ENCODE measurements around the gene NR3C1.

Gene NR3C1

DNA sequence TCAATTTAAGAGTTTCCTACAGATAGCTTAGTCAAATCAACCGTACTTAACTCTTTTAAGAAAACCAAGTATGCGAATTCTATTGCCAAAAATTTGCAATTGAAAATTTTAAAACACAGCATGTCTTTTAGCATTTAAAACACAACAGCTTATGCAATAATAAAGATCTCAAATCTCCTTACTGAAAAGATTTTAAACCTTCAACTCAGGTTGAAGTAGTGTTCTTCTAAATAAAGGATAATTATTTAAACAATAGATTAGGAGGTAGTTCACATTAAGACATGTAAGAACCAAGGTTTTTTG, 5.5 kb downstream of the NR3C1 start:
- DNase-seq = no peak

DNA sequence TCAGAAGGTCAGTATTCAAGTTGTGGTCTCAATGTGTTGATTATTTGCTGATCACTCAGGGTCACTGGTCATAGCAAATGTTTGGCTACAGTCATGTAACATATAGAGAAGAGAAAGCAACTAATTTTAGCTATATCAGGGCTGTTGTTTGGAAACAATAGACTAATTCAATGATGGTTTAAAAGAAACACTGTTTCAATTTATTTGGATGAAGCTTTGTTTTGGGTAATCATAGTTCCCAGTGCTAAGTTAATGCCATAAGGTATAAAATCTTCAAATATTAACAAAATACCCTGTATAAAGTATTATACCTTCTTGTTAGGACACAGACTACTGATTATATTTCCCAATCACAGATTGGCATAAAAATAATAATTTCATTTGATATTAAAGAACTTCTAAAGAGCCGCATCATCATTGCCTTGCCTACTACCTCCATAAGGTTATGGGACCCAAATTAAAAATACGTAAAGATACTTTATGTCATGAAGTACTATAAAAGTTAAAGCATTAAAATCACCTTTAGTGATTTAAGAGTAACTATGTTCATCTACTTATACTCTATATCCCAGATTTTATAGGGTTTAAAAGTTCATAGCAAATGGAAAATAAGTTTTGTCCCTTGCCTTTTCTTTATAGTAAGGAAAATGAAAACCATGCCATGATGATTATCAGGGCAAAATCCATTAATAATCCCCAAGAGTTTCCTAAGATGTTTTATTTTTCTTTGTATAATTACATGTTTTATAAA, 6.0 kb downstream of the NR3C1 start:
- no peak for DNase-seq

DNA sequence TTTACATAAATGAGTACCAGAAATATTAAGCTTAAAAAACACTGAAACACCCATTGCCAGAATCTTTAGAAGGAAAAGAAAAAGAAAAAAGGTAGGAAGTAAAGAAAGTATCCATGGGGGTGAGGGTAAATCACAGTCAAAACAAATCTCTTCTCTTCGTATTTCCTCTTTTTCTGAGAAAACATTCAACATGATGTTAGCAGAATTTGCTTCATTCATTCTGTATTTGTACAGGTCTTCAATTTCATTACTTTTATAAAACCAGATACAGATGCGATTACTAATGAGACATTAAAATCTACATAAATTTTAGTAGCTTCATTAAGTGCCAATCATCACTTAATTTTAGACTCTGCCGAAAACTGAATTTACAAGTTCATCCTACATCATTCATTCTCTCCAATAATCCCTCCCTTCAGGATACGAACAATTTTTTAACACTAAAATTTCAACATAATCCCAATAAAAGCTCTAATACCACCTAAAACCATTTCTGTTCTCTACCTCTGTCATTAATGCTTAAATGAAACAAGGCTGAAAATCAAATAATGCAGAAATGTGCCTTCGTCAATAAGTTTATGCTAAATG, 7.0 kb downstream of the NR3C1 start:
- no peak for DNase-seq

DNA sequence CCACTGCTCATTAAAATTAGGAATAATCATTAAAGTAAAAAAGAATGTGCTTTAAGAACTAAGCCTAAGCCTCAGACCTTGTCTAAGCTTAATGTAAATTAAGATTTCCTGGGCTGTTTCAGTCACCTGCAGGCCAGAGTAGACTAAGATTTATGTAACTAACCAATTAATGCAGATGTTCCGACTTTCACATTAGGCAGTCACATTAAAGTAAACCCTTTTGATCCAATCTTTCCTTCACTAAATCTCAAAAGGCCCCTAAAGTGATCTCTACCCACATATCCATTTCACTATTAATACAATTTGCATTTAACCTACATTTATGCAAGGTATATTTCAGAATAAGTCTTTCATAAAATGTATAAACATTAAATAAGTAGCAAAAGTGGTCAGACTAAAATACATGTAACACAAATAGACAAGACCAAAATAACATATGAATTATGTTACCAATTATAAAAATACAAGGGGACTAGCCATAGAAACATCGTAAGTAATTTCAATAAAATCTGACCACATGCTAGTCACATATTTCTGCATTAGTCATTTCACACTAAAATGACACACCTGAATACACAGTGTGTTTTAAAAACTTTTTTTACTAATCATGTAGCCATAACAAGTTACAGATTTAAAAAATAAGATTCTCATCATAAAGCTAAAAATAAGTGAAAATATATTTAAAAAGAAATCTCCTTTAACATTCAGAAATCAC, 7.7 kb downstream of the NR3C1 start:
- DNase-seq = no peak

DNA sequence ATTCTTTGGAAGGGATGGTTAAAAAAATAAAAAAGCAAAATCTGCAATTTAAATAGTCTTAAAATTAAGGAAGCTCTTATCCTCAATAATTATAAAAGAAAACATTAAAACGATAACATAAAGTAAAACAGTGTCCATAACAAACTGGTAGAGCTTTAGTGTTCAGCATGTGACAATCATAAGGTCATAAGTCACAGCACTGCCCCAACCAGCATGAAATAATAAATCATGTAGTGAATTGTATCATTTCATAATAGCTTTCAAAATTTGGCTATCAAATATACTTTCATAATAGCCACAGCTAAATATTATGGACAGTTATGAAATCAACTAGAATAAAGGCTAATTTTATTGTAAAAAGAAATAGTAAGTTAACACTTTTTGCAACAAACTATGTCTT, 10.0 kb downstream of the NR3C1 start:
- no peak for DNase-seq

DNA sequence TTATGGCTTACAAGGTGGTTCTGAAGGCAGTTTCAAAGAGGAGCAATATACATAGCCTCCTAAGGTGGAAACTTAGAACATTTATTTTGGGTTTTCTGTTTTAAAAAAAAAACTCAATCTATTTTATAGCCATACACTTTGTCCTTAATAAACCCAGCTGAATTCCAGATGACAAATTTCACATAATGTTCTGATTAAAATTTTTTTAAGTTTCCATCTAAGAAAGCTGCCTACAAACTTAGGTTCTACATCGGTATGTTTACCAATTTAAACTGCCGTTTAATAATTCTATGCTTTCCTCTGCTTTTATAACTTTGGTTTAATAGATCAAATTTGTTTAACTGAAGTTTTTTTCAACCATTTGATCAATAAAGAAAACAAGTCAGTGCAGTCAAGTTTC, 12.5 kb downstream of the NR3C1 start:
- no peak for DNase-seq

DNA sequence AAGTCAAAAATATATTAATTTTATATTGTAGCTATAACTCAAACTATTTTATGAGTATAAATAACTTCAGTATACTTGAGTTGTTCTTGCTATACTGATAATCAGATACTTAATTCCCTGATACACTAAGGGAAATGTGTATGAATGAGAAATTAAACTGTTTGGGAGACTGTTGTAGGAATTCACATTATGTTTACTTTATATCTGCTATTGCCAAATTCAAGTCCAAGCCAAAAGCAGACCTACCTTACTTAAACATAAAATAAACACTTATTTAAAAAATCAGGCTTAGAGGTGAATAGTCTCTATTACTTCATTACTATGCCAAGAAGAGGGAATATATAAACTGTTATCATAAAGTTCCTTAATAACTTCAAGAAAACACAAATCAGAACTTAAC, 13.2 kb downstream of the NR3C1 start:
- DNase-seq = no peak

DNA sequence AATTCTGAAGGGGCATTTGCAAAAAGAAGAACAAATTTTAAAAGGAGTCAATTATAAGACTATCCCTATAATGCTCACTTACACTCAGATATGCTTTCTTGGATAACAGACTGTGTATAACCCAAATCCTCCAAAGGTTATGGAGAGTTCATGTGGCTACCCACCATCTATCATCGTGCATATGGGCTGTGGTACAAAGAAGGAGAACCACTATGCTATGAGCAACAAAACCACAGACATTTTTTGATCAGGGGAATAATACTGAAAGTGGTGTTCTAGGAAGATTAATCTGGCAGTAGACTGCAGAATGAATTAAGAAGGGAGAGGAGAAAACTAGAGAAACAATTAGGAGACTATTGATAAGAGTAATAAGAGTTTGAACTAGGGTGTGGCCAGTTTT, 16.8 kb downstream of the NR3C1 start:
- no peak for DNase-seq

DNA sequence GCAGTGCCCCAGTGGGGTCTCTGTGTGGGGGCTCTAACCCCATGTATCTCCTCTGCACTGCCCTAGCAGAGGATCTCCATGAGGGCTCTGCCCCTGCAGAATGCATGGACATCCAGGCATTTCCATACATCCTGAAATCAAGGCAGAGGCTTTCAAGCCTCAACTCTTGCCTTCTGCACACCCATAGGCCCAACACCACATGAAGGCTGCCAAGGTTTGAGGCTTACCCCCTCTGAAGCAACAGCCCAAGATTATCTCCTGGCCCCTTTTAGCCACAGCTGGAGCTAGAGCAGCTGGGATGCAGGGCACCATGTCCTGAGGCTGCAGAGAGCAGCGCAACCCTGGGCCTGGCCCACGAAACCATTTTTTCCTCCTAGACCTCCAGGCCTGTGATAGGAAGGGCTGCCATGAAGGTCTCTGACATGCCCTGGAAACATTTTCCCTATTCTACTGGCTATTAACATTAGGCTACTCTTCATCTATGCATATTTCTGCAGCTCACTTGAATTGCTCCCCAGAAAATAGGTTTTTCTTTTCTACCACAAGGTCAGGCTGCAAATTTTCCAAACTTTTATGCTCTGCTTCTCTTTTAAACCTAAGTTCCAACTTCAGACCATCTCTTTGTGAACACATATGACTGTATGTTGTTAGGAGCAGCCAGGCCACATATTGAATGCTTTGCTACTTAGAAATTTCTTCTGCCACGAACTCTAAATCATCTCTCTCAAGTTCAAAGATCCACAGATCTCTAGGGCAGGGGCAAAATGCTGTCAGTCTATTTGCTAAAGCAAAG, 18.4 kb downstream of the NR3C1 start:
- DNase-seq = no peak

DNA sequence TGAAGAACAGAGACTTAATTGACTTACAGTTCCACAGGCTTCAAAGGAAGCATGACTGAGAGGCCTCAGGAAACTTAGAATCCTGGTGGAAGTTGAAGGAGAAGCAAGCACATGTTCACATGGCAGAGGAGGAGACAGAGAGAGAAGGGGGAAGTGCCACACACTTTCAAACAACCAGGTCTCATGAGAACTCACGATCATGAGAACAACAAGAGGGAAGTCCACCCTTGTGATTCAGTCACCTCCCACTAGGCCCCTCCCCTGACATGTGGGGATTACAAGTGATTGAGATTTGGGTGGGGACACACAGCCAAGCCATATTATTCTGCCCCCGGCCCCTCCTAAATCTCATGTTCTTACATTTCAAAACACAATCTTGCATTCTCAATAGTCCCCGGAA, 19.5 kb downstream of the NR3C1 start:
- no peak for DNase-seq

DNA sequence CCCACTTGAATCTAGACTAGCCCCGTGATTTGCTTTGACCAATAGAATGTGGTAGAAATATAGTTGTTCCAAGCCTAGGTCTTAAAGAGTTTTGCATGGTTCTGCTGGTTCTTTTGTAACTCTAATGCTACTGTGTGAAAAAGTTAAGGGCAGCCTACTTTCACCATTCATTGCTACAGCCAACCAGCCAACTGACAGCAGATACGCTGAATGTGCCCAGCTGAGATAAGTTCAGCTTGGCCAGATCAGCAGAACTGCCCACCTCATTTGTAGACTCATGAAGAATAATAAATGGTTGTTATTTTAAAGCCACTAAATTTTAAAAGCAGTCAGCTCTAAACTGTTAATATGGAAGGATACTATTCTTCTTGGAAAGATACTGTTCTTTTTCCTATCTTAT, 23.9 kb downstream of the NR3C1 start:
- no peak for DNase-seq

DNA sequence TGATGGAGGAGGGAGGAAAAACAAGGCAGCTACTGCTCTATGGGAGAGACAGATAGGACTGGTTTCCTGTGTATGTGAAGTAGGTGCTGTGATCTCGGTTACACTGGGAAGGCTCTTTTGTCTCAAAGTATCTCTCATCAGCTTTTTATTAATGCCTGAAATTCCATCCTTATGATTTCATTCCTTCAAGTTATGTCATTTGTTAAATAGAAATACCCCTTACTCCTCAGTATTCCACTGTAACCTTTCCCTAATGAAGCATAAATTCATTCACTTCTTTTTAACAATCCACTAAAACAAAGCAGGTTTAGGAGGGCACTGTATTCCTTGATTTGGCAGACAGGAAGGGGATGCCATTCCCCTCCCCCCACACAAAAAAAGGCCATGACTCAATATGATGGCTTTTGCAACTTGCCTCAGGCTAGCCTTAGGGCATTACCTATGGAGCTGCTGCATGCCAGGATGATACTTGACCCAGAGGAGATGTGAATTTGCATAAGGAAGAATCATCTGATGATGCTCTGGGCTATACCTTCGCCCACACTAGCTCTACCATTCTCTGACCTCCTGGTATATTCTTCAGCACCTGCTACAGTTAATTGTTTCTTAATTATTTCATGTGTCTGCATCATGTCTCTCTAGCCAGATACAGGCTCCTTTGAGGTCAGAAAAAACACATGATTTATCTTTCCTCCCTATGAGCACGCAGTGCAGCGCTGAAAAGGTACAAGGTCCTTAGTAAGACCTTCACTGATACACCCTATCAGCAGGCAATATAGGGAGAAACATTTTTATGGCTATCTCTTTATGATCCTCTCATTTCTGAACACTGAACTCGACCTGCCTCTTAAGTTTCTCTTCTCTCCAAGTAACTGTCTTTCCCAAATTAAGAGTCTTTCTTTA, 26.3 kb downstream of the NR3C1 start:
- DNase-seq = no peak

DNA sequence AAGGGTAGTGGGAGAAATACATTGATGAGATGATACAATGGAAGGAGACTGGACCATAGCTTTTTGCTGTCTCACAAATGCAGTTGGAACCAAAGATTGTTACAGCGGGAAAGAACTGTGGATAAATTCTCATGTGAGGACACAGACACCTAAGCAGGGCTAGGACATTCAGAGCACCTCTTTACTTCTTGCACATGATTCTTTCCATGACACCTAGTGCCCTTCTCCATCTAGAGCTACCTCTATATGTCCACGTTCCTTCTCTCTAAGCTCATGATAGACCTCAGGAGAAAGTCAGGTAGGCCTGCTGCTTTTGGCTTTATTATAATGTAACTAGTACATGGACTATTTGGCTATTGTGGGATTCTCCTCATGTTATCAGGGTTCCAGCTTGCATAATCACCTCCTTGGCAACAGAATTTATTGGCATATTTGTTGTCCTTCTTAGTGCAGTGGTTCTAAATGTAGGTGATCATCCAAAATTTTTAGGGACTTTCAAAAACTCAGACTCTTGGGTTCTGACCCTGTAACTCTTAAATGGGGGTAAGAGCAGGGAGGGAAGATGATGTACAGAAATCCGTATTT, 27.2 kb downstream of the NR3C1 start:
- no peak for DNase-seq

DNA sequence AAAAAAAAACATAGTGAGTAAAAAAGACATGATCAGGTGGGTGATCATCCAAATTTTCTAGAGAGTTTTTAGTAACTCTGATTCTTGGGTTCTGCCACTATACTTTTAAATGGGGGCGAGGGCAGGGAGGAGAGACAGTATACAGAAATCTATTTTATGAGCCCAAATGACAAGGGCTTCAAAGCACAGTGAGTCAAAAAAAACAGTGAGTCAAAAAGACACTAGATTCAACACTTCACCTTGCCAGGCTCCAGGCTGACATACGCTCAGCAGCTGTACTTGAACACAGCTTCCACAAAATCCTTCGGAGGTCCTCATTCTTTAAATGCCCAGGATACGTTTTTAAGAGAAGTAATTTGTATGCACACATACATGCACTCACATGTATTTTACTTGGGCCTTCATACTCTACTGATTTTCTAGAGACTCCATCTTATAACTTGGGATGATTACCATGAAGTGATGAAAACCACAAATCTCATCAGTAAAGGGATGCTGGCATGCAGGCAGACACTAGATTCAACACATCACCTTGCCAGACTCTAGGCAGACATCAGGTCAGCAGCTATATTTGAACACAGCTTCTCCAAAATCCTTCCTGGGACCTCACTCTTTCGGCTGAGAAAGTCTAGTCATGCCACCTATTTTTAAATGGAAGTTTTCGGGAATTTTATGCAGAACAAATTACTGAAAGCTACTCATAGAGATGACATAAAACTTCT, 28.8 kb downstream of the NR3C1 start:
- DNase-seq = no peak

DNA sequence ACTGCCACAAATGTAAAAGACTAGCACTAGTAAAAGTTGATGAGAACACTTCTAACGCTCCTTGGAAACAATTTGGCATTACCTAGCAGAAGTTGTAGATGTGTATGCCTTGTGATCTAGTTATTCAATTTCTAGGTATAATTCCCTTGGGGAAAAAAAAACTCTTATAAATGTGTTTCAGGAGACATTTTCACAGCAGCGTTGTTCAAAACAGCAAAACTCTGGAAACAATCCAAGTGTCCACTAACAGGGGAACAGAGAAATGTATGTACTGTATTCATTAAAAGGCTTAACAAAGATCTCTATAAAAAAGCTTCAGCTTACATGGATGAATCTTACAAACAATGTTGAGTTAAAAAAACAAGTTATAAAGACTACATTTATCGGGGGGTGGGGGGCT, 30.4 kb downstream of the NR3C1 start:
- DNase-seq = no peak

DNA sequence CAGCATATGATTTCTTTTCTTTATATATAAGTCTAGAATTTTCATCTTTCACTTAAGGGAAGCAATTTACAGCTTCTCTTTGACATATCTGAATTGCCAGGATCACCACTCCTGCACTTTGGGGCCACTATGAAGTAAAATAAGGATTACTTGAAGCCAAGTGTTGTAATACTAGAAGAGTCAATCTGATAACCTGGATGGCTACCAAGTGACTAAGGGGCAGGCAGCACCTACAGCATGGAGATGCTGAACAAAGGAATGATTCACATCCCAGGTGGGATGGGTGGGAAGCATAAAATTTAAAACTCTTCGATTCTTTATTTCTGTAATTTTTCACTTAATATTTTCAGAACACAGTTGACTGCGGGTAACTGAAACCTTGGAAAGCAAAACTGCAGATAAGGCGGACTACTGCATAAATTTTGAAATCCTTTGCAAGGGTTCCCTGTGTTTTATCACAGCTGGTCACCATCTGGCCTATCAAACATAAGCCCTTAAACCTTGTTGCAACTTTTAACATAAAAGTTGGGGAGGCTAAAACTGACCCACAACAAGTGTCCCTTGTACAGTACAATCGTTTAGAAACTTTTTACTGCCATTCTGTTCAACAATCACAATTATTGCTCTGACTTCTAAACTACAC, 31.2 kb downstream of the NR3C1 start:
- no peak for DNase-seq

DNA sequence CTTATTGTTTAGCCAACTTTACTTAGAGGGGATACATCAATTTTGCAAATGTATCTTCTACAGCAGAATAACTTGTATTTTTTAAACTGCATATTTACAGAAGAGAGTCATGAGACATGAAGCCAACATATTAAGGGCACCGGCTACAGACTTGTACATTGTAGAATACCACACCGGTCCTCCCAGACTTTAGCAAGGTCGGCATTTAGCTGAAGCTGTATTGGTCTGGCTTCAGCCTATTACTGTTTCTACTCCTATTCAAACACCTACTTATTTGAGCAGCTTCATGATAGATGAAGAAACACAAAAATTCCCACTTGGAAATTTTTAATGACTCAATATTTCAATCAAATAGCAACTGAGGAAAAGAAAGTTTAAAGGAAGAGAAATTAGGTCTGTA, 33.0 kb downstream of the NR3C1 start:
- DNase-seq = no peak

DNA sequence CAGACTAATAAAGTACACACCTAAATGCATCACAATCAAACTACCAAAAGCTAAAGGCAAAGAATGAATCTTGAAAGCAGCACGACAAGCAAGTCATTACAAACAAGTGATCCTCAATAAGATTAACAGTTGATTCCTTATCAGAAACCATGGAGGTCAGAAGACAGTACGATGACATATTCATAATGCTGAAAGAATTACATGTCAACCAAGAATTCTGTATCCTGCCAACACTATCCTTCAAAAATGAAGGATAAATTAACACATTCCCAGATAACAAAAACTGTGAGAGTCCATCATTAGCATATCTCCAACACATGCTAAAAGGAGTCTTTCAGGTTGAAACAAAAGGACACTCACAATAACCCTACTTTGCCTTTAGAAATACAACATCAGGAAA, 39.4 kb downstream of the NR3C1 start:
- DNase-seq = no peak

DNA sequence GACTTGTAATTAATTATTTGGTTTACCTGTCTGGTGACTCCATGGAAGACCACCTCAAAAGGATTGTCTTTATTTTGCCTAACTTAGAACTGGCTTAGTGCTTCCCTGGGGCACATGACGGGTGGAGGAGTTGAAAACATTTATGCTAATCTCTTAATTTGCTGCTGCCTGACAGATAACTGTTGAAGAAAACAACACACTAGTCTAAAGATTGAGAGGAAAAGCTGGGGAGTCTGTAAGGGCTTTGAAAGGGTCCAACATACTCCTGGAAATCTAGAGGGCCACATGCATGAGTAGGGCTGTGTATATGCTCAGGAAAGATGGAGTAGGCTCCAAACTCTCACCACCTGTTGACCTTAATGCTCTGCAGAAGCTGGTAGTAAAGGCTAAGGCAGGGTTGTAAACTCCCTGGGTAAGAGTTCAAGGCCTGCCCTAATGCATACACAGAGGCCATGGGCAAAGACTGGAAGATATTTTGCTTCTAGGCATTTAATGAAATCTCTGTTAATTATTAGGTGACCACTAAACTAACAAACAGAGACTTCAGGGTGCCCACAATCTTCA, 40.7 kb downstream of the NR3C1 start:
- no peak for DNase-seq

DNA sequence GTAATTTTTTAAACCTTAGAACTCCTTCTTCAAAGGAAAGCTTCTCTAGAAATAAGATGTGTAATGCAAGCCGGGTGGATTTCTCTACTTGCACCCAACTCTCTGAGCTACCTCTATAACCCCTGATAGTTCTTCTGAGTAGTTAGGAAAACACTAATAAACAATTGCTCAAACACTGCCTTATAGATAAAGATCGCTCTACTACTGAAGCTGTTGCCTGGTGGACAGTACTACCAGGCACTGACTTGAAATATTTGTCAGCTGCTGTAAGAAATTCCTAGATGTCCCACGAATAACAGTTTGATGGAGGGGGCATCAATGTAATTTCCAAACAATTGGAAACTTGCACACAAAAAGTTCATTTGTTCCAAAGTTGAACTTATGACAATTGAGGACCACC, 42.0 kb downstream of the NR3C1 start:
- no peak for DNase-seq

DNA sequence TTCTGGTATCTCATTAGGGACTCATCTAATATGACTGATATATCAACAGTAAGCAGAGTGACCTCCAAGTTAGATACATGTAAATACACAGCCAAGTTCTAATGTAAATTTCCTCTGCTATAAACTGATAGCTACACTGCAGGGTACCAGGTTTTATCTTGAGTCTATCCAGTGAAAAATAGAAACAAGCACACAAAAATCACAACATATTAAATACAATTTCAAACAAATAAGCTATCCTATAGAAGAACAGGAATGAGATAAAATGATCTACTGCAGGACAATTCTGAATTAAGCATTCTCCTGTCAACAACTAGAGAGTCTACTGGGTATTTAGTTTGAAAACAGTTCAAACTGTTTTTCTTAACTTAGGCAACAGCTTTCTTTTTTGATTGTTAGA, 42.7 kb downstream of the NR3C1 start:
- no peak for DNase-seq
